Small intestine (tissue), 7 donors: ENCODE measurements around the gene COMMD3. TPM values are rescaled to one million over a fixed set of nuclear protein-coding genes. Genes with fewer than 3 reads are reported as not detected.
A peak's percentile ranks its signal among the peaks of the same experiment; 100 is the strongest.

Source experiments
- DNase-seq, 2 donors: peaks; one replicate each; pipeline versions ENCODE4 v3.0.0 to v3.0.0-alpha.2; 2013
- FAIRE-seq: peaks from 2 replicates; lab custom pipeline; 2012; peaks lifted over from hg19 to GRCh38; lab: Jason Lieb, UNC
- H3K27ac ChIP-seq, 3 donors: one replicate each; pipeline ENCODE4 v1.5.1; 2013; ENCODE audit warnings: low read length in 2 of 3, mild to moderate bottlenecking in 2 of 3, control low read depth in 1 of 3, inconsistent platforms in 1 of 3, low read depth in 1 of 3, moderate library complexity in 1 of 3
- H3K27me3 ChIP-seq, 3 donors: one replicate each; pipeline ENCODE4 v1.6.1; 2013; ENCODE audit warnings: low read length in 3 of 3, inconsistent platforms in 1 of 3; ENCODE audit not compliant: control insufficient read depth in 3 of 3, insufficient read depth in 3 of 3
- H3K36me3 ChIP-seq, 3 donors: one replicate each; pipeline ENCODE4 v1.6.1; 2013; ENCODE audit warnings: low read length in 3 of 3, inconsistent platforms in 1 of 3, low read depth in 1 of 3, mild to moderate bottlenecking in 1 of 3, moderate library complexity in 1 of 3; ENCODE audit not compliant: control insufficient read depth in 3 of 3, insufficient read depth in 2 of 3
- H3K4me1 ChIP-seq, 3 donors: one replicate each; pipeline ENCODE4 v1.6.1; 2013; ENCODE audit warnings: low read length in 2 of 3, inconsistent platforms in 1 of 3, low read depth in 1 of 3, mild to moderate bottlenecking in 1 of 3, moderate library complexity in 1 of 3; ENCODE audit not compliant: control insufficient read depth in 3 of 3, insufficient read depth in 2 of 3
- H3K4me3 ChIP-seq, 3 donors: one replicate each; pipeline ENCODE4 v1.5.1; 2013; ENCODE audit warnings: low read length in 3 of 3, control low read depth in 1 of 3, inconsistent platforms in 1 of 3, low read depth in 1 of 3, mild to moderate bottlenecking in 1 of 3, moderate library complexity in 1 of 3
- H3K9me3 ChIP-seq, 2 donors: one replicate each; pipeline ENCODE4 v1.6.1; 2013; ENCODE audit warnings: low read depth in 1 of 2, low read length in 1 of 2; ENCODE audit not compliant: control insufficient read depth in 2 of 2, insufficient read depth in 1 of 2
- WGBS, 3 donors: extraction: QIAGEN DNeasy Blood & Tissue Kit; methylation state at CpG; one replicate each; pipeline ENCODE4 v1.1.7; 2013; 5-methylcytosine and 5-hydroxymethylcytosine counted together
- polyA plus RNA-seq, 4 donors: library from polyadenylated mRNA; stranded (reverse) in 3 of 4; unstranded in 1 of 4; fragments of 200-250 nt in 3 of 4; fragments of 120-200 nt in 1 of 4; gene quantifications; one replicate each; pipeline versions ENCODE4 v1.2.1 to v1.2.3, GENCODE V29; 2013
- donor health status: healthy with polysubstance abuse.
- donor health status: control.
- donor health status: control.
- donor health status: Bipolar disorder and iron deficiency.
- donor health status: healthy.

COMMD3 gene
- polyA plus RNA-seq, 4 donors, result 44.3 to 71.8 (median 66.9) TPM

- Histone ChIP-seq H3K27ac (no peak overlapping the region), H3K9me3 (no peaks in the 10 kb centered on the region), H3K36me3 (peaks cover 0 to 3% (median 0%) of the 10 kb centered on the region in 3 donors), H3K4me1 (peaks cover 2 to 11% (median 2%) of the 10 kb centered on the region in 3 donors), H3K4me3 (peak overlapping the region; percentile 39 to 78 (median 64)), H3K27me3 (peaks cover 0 to 19% (median 0%) of the 10 kb centered on the region in 3 donors)
- FAIRE-seq (no peak), DNase-seq (no peak)
- 68 to 71% (median 68%) methylated on average over 8 of the region's 8 CpGs for WGBS, 3 donors
Measured at GRCh38 chr10:22326145-22326702, 10.0 kb downstream of the COMMD3 start.

GRCh38 chr10:22329150-22329549 lies 13.0 kb downstream of the COMMD3 start:
- H3K4me3 ChIP-seq, result no peak overlapping the region
- no peak for FAIRE-seq
- no peak for DNase-seq
- H3K4me1 ChIP-seq, result peaks cover 0 to 12% (median 2%) of the 10 kb centered on the region in 3 donors
- 96 to 99% (median 97%) methylated on average over 3 of the region's 3 CpGs for WGBS, 3 donors
- peaks cover 0 to 3% (median 0%) of the 10 kb centered on the region in 3 donors for H3K36me3 ChIP-seq
- peaks cover 0 to 8% of the 10 kb centered on the region in 2 donors for H3K9me3 ChIP-seq
- no peak overlapping the region for H3K27ac ChIP-seq
- peaks cover 0 to 14% (median under 1%) of the 10 kb centered on the region in 3 donors for H3K27me3 ChIP-seq

DNA sequence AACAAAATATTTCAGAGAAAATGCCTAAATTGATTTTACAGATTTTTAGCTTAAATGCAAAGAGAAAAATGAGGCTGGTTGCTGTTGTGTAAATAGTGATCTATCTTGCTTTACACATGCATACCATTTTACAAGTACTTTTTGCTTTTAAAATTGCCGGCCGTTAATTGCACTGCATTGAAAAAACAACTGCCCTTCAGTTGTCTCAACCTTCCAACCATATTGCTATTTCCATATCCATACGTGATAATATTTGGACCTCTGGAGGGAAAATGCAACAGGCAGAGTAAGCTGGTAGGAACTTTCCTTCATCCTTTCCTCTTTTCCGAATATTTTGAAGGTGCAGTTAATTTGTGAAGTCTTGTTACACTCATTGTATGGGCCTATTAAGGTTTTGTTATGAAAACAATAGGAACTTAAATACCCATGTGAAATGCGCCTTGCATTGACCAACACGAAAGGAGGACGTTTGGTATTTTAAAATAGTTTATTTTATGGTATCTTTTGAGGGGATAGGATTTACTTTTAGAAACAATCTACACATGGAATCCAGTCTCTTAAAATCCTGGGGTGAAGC lies 16.0 kb downstream of the COMMD3 start:
- H3K27ac ChIP-seq, result no peak overlapping the region
- H3K9me3 ChIP-seq, result peaks cover 0 to 12% of the 10 kb centered on the region in 2 donors
- WGBS, 3 donors, result 93 to 95% (median 93%) methylated on average over 7 of the region's 7 CpGs
- peaks cover 2 to 44% (median 25%) of the 10 kb centered on the region in 3 donors for H3K27me3 ChIP-seq
- DNase-seq, result no peak
- no peak overlapping the region for H3K4me3 ChIP-seq
- peaks cover 0 to 3% (median 0%) of the 10 kb centered on the region in 3 donors for H3K36me3 ChIP-seq
- no peak for FAIRE-seq
- peaks cover 6 to 29% (median 9%) of the 10 kb centered on the region in 3 donors for H3K4me1 ChIP-seq

GRCh38 chr10:22333167-22333974 lies 17.2 kb downstream of the COMMD3 start:
- 43 to 72% (median 61%) methylated on average over 25 of the region's 25 CpGs for WGBS, 3 donors
- Histone ChIP-seq H3K9me3 (peaks cover 0 to 12% of the 10 kb centered on the region in 2 donors), H3K36me3 (peaks cover 0 to 3% (median 0%) of the 10 kb centered on the region in 3 donors), H3K27ac (no peak overlapping the region), H3K27me3 (peaks cover 2 to 54% (median 25%) of the 10 kb centered on the region in 3 donors), H3K4me1 (peaks cover 6 to 29% (median 9%) of the 10 kb centered on the region in 3 donors), H3K4me3 (no peak overlapping the region)
- DNase-seq (peak in 1 of 2 donors; percentile 24), FAIRE-seq (no peak)

DNA sequence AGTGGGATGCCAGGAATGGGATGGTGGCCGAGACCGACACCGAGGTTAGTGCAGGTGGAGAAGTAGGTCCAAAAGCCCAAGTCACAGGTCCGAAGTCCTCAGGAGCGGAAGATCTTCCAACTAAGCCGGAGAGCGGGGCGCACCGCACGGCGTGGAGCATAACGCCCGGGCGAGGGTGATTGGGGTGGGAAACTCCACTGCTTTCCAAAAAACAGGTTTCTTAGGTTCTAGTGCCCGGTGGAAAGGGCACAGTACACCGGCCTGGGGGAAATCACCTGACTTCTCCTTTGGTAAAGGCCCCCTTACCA lies 17.7 kb downstream of the COMMD3 start:
- Histone ChIP-seq H3K36me3 (peaks cover 0 to 3% (median 0%) of the 10 kb centered on the region in 3 donors), H3K4me1 (peaks cover 6 to 29% (median 9%) of the 10 kb centered on the region in 3 donors), H3K9me3 (peaks cover 0 to 12% of the 10 kb centered on the region in 2 donors), H3K4me3 (no peak overlapping the region), H3K27me3 (peaks cover 2 to 58% (median 25%) of the 10 kb centered on the region in 3 donors), H3K27ac (no peak overlapping the region)
- FAIRE-seq (no peak), DNase-seq (no peak)
- WGBS, 3 donors, result 47 to 72% (median 65%) methylated on average over 16 of the region's 16 CpGs

GRCh38 chr10:22334414-22335172 lies 18.4 kb downstream of the COMMD3 start:
- DNase-seq, result peak in 1 of 2 donors; percentile 62
- no peak for FAIRE-seq
- H3K9me3 ChIP-seq, result peaks cover 0 to 12% of the 10 kb centered on the region in 2 donors
- peaks cover 2 to 62% (median 25%) of the 10 kb centered on the region in 3 donors for H3K27me3 ChIP-seq
- no peak overlapping the region for H3K27ac ChIP-seq
- no peaks in the 10 kb centered on the region for H3K36me3 ChIP-seq
- 11 to 24% (median 14%) methylated on average over 62 to 73 of the region's 73 CpGs for WGBS, 3 donors
- H3K4me3 ChIP-seq, result peak overlapping the region; percentile 31 to 56 (median 36)
- peaks cover 6 to 29% (median 9%) of the 10 kb centered on the region in 3 donors for H3K4me1 ChIP-seq

DNA sequence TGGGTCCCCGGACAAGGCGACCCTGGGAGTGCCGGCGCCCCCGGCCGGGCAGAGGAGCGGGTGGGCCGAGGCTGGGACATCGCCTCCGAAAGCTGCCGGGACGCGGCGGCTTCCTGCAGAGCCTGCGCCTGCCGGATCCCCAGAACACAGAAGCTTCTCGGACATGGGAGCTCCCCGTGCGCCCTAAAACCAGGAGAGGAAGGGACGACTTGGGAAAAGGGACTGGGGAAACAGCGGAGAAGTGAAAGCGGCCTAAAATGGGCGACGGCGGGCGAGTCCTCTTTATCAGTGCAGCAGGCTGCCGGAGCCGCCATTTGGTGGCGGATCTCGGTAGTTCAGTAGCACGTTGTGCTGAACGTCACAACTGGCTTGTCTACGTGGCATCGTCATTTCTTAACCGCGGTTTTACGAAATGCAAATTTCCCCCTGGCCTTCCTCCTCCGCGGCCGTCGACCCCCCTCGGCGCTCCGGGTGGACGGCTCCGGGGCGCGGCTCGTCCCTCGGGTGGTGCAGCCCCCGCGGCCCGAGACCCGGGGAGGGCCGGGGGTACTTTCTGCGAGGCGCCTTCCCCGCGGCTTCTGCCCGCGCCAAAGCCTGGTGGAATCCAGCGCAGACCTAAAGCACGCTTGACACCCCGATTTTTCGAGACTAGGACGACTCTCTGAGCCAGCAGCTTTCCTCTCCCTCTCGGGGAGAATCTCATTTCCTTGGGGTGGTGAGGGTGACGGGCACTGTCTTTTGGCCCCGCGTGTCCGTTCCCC lies 19.2 kb downstream of the COMMD3 start:
- WGBS, 3 donors, result 2 to 3% (median 3%) methylated on average over 68 to 71 of the region's 71 CpGs

More for the DNA sequence above, 19.2 kb downstream of the COMMD3 start:
- peak overlapping the region; percentile 31 to 56 (median 36) for H3K4me3 ChIP-seq
- H3K9me3 ChIP-seq, result peaks cover 0 to 12% of the 10 kb centered on the region in 2 donors
- peaks cover 6 to 33% (median 9%) of the 10 kb centered on the region in 3 donors for H3K4me1 ChIP-seq
- FAIRE-seq, result no peak
- H3K27ac ChIP-seq, result no peak overlapping the region
- H3K36me3 ChIP-seq, result no peaks in the 10 kb centered on the region
- H3K27me3 ChIP-seq, result peaks cover 2 to 62% (median 25%) of the 10 kb centered on the region in 3 donors
- peak; percentile 46 to 77 for DNase-seq
